Measurements from ENCODE around the gene HCFC2. TPM values are rescaled to one million over a fixed set of nuclear protein-coding genes. Genes with fewer than 3 reads are reported as not detected.
A peak's percentile ranks its signal among the peaks of the same experiment; 100 is the strongest.

The HCFC2 gene
- total and polyA plus RNA-seq, 2 experiments from 2014 or later = 16.6 to 24.0 TPM

- TF ChIP-seq EZH2phosphoT487 (IDR thresholded peaks at IDR 0.05; ENCODE audit: insufficient read depth, low read depth) (no peak), EZH2 (IDR thresholded peaks at IDR 0.05; ENCODE audit: insufficient read depth, poor library complexity, severe bottlenecking) (no peak)
- Histone ChIP-seq H4K20me1 (ENCODE audit: insufficient read depth) (no peaks in the 10 kb centered on the region), H3K79me2 (ENCODE audit: insufficient read depth) (peaks cover 50% of the 10 kb centered on the region), H3F3A (ENCODE audit: insufficient read depth) (peaks cover 23% of the 10 kb centered on the region), H3K9me2 (ENCODE audit: insufficient read depth) (no peaks in the 10 kb centered on the region), H3K27ac (peak overlapping the region; percentile 7), H3K9me3 (ENCODE audit: low read depth) (no peaks in the 10 kb centered on the region), H3K36me3 (ENCODE audit: low read depth) (peaks cover 13% of the 10 kb centered on the region; the same call in 1 of the 2 replicates), H3K9ac (peak overlapping the region; percentile 80), H3K4me2 (ENCODE audit: unreplicated experiment) (peak overlapping the region; percentile 87), H3K27me3 (replicated peaks; ENCODE audit: insufficient read depth) (no peaks in the 10 kb centered on the region), H3K4me1 (ENCODE audit: insufficient read depth) (peaks cover 46% of the 10 kb centered on the region), H2AFZ (peak overlapping the region; percentile 64), H3K4me3 (peak overlapping the region; percentile 78)
- in situ Hi-C loops (cut with MboI) = no loop called here
- peak; percentile 72 for DNase-seq
- 1 to 2% methylated on average over 31 to 54 of the region's 78 CpGs for WGBS, 2 experiments (ENCODE audit: low coverage in 1 of 2, low lambda C conversion rate in 2 of 2, missing lambda C conversion rate in 2 of 2)
Measured at GRCh38 chr12:104137001-104137901, 72.9 kb downstream of the HCFC2 start.

DNA sequence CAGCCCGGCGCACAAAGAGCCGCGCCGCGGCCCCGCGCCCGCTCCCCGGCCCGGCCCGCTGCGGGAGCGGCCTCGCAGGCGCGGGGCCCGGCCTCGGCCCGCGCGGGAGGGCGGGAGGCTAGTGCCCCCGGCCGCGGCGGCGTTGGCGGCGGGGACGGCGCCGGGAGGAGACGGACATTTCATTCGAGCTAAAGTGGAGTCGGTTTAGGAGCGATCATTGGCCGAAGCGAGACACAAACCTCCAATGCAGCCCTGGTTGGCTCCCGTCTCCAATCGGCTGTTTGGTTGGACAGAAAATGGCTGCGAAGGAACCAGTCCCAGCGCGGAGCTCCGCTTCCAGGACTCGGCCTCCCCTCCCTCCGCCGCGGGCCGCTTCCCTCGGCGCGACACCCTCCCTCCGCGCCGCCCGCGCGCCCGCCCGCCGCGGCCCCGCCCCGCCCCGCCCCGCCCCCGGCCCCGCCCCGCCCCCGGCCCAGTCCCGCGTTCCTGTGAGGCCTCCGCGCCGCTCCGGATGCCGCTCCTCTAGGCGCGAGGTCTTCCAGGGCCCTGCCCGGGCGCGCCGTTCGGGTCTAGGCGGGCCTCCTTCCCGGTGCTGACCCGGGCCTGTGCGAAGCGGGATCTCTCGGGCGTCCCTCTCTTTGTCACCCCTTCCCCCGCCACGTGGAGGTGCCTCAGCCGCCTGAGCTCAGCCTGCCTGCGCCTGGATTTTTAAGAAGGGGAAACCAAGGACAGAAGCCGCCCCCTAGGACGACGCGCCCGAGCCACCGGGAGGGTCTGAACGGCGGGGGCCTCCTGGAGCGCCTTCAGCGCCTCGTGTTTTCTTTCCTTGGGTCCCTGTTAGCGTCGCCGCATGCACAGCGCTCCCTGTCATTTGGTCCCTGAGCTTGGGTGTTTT is 73.8 kb downstream of the HCFC2 start, which contains the start of gene NFYB:
TSS of gene NFYB (minus strand) at position 309 of the 895 bp plus-strand sequence. CDS start 2,757 bp downstream, outside the sequence.
- Histone ChIP-seq H3F3A (ENCODE audit: insufficient read depth) (peaks cover 23% of the 10 kb centered on the region), H3K4me1 (ENCODE audit: insufficient read depth) (peaks cover 44% of the 10 kb centered on the region), H3K79me2 (ENCODE audit: insufficient read depth) (peaks cover 41% of the 10 kb centered on the region), H2AFZ (peak within 1 kb of the TSS; percentile 92), H3K4me2 (ENCODE audit: unreplicated experiment) (peak within 1 kb of the TSS; percentile 87), H4K20me1 (ENCODE audit: insufficient read depth) (no peaks in the 10 kb centered on the region), H3K9me2 (ENCODE audit: insufficient read depth) (no peaks in the 10 kb centered on the region), H3K4me3 (peak within 1 kb of the TSS; percentile 78), H3K9me3 (ENCODE audit: low read depth) (no peaks in the 10 kb centered on the region), H3K27ac (peak within 1 kb of the TSS; percentile 54), H3K27me3 (replicated peaks; ENCODE audit: insufficient read depth) (no peaks in the 10 kb centered on the region), H3K36me3 (ENCODE audit: low read depth) (peaks cover 4% of the 10 kb centered on the region; the same call in 1 of the 2 replicates), H3K9ac (peak within 1 kb of the TSS; percentile 83)
- TF ChIP-seq EZH2 (IDR thresholded peaks at IDR 0.05; ENCODE audit: insufficient read depth, poor library complexity, severe bottlenecking) (no peak), EZH2phosphoT487 (IDR thresholded peaks at IDR 0.05; ENCODE audit: insufficient read depth, low read depth) (no peak)
- DNase-seq = peak; percentile 97
- WGBS, 2 experiments (ENCODE audit: low coverage in 1 of 2, low lambda C conversion rate in 2 of 2, missing lambda C conversion rate in 2 of 2) = 3 to 4% methylated on average over 52 to 102 of the region's 111 CpGs
- in situ Hi-C loops (cut with MboI) = no loop called here

DNA sequence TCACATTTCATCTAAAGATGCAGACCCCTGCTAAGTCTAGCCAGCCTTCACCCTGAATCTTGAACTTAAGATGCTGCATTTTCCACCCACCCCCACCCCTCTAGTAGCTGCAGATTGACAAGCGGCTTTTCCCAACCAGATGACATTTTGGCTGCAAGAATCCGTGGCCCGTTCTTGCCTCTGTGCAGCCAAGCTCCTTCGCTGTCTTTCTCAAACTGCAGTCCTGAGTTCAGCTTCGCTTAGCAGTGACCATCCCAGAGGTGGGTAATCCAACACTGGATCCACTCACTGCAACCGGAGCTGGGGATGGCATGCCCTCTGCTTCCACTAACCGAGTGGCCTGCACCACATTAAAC is 74.4 kb downstream of the HCFC2 start:
- Histone ChIP-seq H3K9ac (peak overlapping the region; percentile 83), H3K4me1 (ENCODE audit: insufficient read depth) (peaks cover 38% of the 10 kb centered on the region)

GRCh38 chr12:104142543-104142942 is 78.2 kb downstream of the HCFC2 start:
- DNase-seq = no peak
- Histone ChIP-seq H4K20me1 (ENCODE audit: insufficient read depth) (no peaks in the 10 kb centered on the region), H3K4me1 (ENCODE audit: insufficient read depth) (0 out of 2 replicates have a peak, but pooled peaks cover 8% of the 10 kb centered on the region), H3K4me3 (no peak overlapping the region), H3K9me2 (ENCODE audit: insufficient read depth) (no peaks in the 10 kb centered on the region), H3K36me3 (ENCODE audit: low read depth) (no peaks in the 10 kb centered on the region), H2AFZ (no peak overlapping the region), H3K9me3 (ENCODE audit: low read depth) (no peaks in the 10 kb centered on the region), H3K9ac (no peak overlapping the region), H3K79me2 (ENCODE audit: insufficient read depth) (no peaks in the 10 kb centered on the region), H3F3A (ENCODE audit: insufficient read depth) (no peaks in the 10 kb centered on the region), H3K27me3 (replicated peaks; ENCODE audit: insufficient read depth) (no peaks in the 10 kb centered on the region), H3K4me2 (ENCODE audit: unreplicated experiment) (no peak overlapping the region), H3K27ac (no peak overlapping the region)
- no peak for TF ChIP-seq EZH2phosphoT487 (IDR thresholded peaks at IDR 0.05; ENCODE audit: insufficient read depth, low read depth)
- TF ChIP-seq EZH2 (IDR thresholded peaks at IDR 0.05; ENCODE audit: insufficient read depth, poor library complexity, severe bottlenecking) = no peak
- in situ Hi-C loops (cut with MboI) = no loop called here
- WGBS, 2 experiments (ENCODE audit: low coverage in 1 of 2, low lambda C conversion rate in 2 of 2, missing lambda C conversion rate in 2 of 2) = 58 to 74% methylated on average over 2 of the region's 2 CpGs

More for the DNA sequence above, 74.4 kb downstream of the HCFC2 start:
- H3K9me3 ChIP-seq (ENCODE audit: low read depth) = no peaks in the 10 kb centered on the region
- no peaks in the 10 kb centered on the region for H3K27me3 ChIP-seq (replicated peaks; ENCODE audit: insufficient read depth)
- peaks cover 18% of the 10 kb centered on the region for H3F3A ChIP-seq (ENCODE audit: insufficient read depth)
- in situ Hi-C loops (cut with MboI) = no loop called here
- H3K4me2 ChIP-seq (ENCODE audit: unreplicated experiment) = peak overlapping the region; percentile 86
- no peaks in the 10 kb centered on the region for H4K20me1 ChIP-seq (ENCODE audit: insufficient read depth)
- H3K36me3 ChIP-seq (ENCODE audit: low read depth) = no peaks in the 10 kb centered on the region
- H3K79me2 ChIP-seq (ENCODE audit: insufficient read depth) = peaks cover 34% of the 10 kb centered on the region
- peak overlapping the region; percentile 92 for H2AFZ ChIP-seq
- peak; percentile 41 for DNase-seq
- peak overlapping the region; percentile 71 for H3K4me3 ChIP-seq
- WGBS, 2 experiments (ENCODE audit: low coverage in 1 of 2, low lambda C conversion rate in 2 of 2, missing lambda C conversion rate in 2 of 2) = 13 to 24% methylated on average over 6 to 7 of the region's 7 CpGs
- peak overlapping the region; percentile 54 for H3K27ac ChIP-seq
- TF ChIP-seq EZH2 (IDR thresholded peaks at IDR 0.05; ENCODE audit: insufficient read depth, poor library complexity, severe bottlenecking) (no peak), EZH2phosphoT487 (IDR thresholded peaks at IDR 0.05; ENCODE audit: insufficient read depth, low read depth) (no peak)
- no peaks in the 10 kb centered on the region for H3K9me2 ChIP-seq (ENCODE audit: insufficient read depth)

All from GM23248 (cell line).